ENCODE measurements around the gene VTI1A.

DNA sequence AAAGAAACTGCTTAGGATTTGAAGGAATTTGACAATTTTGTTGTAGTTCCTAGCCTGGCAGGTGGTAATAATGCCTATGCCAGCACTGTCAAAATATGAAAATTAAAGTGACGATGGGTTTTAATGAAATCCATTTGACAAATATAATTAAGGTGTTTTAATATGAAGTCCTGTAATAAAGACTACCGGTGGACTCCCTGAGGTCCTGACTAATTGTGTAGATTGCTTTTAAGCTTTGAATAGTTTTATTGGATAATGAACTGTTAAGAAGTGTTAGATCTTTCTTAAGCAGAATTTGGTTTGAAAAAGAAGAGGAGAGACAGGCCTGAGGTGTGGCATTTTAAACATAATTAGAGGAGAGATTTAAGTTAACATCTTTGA, 197.2 kb downstream of the VTI1A start:
- TF ChIP-seq EZH2 (IDR thresholded peaks at IDR 0.05; ENCODE audit: borderline replicate concordance) (no peak), CTCF (IDR thresholded peaks at IDR 0.05; ENCODE audit: poor library complexity) (no peak), EZH2phosphoT487 (IDR thresholded peaks at IDR 0.05; ENCODE audit: low read depth, severe bottlenecking, unreplicated experiment) (no peak)
